GM12878 (cell line): ENCODE measurements around the gene PLEKHH2. TPM values are rescaled to one million over a fixed set of nuclear protein-coding genes. Genes with fewer than 3 reads are reported as not detected.

Source experiments
- ATAC-seq: fragments of 200-7000 bp; cut with Tn5 transposase; 3 replicates; pipeline ENCODE4 v1.9.1; 2020; ENCODE audit warnings: mild to moderate bottlenecking, moderate library complexity
- BruUV-seq: library from RNA; stranded (reverse); fragments of 400-500 nt; replicated peaks from 2 replicates; lab custom pipeline; 2021; lab: Mats Ljungman, UMichigan
- CTCF ChIA-PET: fragments of 300-600 bp; sonication (Branson Sonifier 250); formaldehyde crosslinking; extraction: SDS; loops from one replicate; lab custom pipeline; 2021; ENCODE audit warnings: inconsistent platforms; lab: Yijun Ruan, JAX
- POLR2A ChIA-PET: fragments of 350-600 bp; formaldehyde crosslinking; extraction: SDS; loops from one replicate; lab custom pipeline; 2021; ENCODE audit warnings: inconsistent platforms; lab: Charles Lee
- RAD21 ChIA-PET: fragments of 300-600 bp; sonication (Branson Sonifier 250); formaldehyde crosslinking; loops from one replicate; lab custom pipeline; 2023; ENCODE audit warnings: antibody characterized with exemption; ENCODE audit not compliant: unreplicated experiment; lab: Charles Lee
- SMC1A ChIA-PET: fragments of 300-600 bp; sonication (Branson Sonifier 250); formaldehyde crosslinking; loops from one replicate; lab custom pipeline; 2023; ENCODE audit not compliant: unreplicated experiment, uncharacterized antibody; lab: Charles Lee
- DNase-seq: peaks from one replicate; pipeline ENCODE4 v3.0.0-alpha.2; 2011; ENCODE audit warnings: low read depth, low spot score
- FAIRE-seq: peaks from 3 replicates; lab custom pipeline; 2011; peaks lifted over from hg19 to GRCh38; lab: Jason Lieb, UNC
- H2AFZ ChIP-seq: 2 replicates; pipeline ENCODE4 v1.6.0; 2011; ENCODE audit warnings: low read depth, low read length, control low read depth; ENCODE audit not compliant: control insufficient read depth
- H3K27ac ChIP-seq: 2 replicates; pipeline ENCODE4 v1.5.1; 2011; ENCODE audit warnings: control low read depth; ENCODE audit not compliant: control insufficient read depth, insufficient read depth
- H3K27me3 ChIP-seq, 2 experiments: replicated peaks in 1 of 2; 2 replicates each; pipeline versions ENCODE4 v1.6.0 to v1.6.1; 2011; ENCODE audit warnings: low read length in 1 of 2; ENCODE audit not compliant: control insufficient read depth in 2 of 2, insufficient read depth in 2 of 2
- H3K36me3 ChIP-seq, 2 experiments: 2 replicates each; pipeline ENCODE4 v1.5.1; 2011; ENCODE audit warnings: low read length in 1 of 2; ENCODE audit not compliant: control insufficient read depth in 2 of 2, insufficient read depth in 2 of 2
- H3K4me1 ChIP-seq: 2 replicates; pipeline ENCODE4 v1.6.1; 2011; ENCODE audit warnings: mild to moderate bottlenecking, low read length, moderate library complexity, mixed read lengths; ENCODE audit not compliant: control insufficient read depth, insufficient read depth
- H3K4me2 ChIP-seq: 2 replicates; pipeline ENCODE4 v1.6.0; 2011; ENCODE audit warnings: control low read depth; ENCODE audit not compliant: control insufficient read depth, insufficient read depth
- H3K4me3 ChIP-seq: fragments of 200-600 bp; sonication (generic); 2 replicates; pipeline ENCODE4 v1.5.1; 2016
- H3K79me2 ChIP-seq: 2 replicates; pipeline ENCODE4 v1.6.0; 2011; ENCODE audit warnings: low read length; ENCODE audit not compliant: control insufficient read depth, insufficient read depth
- H3K9ac ChIP-seq: 2 replicates; pipeline ENCODE4 v1.8.0; 2011; ENCODE audit warnings: low read length, control low read depth, mixed read lengths; ENCODE audit not compliant: control insufficient read depth, insufficient read depth
- H3K9me3 ChIP-seq: replicated peaks from 3 replicates; pipeline ENCODE4 v1.5.1; 2011; ENCODE audit warnings: mild to moderate bottlenecking, low read length; ENCODE audit not compliant: control insufficient read depth, insufficient read depth
- H4K20me1 ChIP-seq: 2 replicates; pipeline ENCODE4 v1.6.0; 2011; ENCODE audit not compliant: control insufficient read depth, insufficient read depth
- DPF2 ChIP-seq: fragments of 450-650 bp; IDR thresholded peaks from 2 replicates; pipeline ENCODE4 v1.6.1; 2017; ENCODE audit warnings: mild to moderate bottlenecking
- EZH2 ChIP-seq: IDR thresholded peaks from 2 replicates; pipeline ENCODE4 v1.6.1; 2012; ENCODE audit warnings: low read depth, mild to moderate bottlenecking, control low read depth, inconsistent platforms, low read length, borderline replicate concordance; ENCODE audit not compliant: control insufficient read depth
- IKZF1 ChIP-seq: fragments of 450-650 bp; conservative IDR thresholded peaks from 2 replicates; pipeline ENCODE4 v1.6.1; 2017; ENCODE audit warnings: antibody characterized with exemption, mild to moderate bottlenecking
- IKZF2 ChIP-seq, 2 experiments: fragments of 450-650 bp; IDR thresholded peaks; 2 replicates each; pipeline ENCODE4 v1.6.1; 2017; ENCODE audit warnings: mild to moderate bottlenecking in 2 of 2, moderate library complexity in 2 of 2
- KAT2A ChIP-seq: conservative IDR thresholded peaks from 2 replicates; pipeline ENCODE4 v1.6.1; 2011; ENCODE audit warnings: low read depth, low read length; ENCODE audit not compliant: control insufficient read depth
- NFYB ChIP-seq: IDR thresholded peaks from 2 replicates; pipeline ENCODE4 v1.6.1; 2011; ENCODE audit warnings: low read depth, mild to moderate bottlenecking, low read length, improper control_type of control experiment, moderate library complexity; ENCODE audit not compliant: insufficient read depth
- RBBP5 ChIP-seq: fragments of 200-600 bp; sonication (generic); conservative IDR thresholded peaks from 2 replicates; pipeline ENCODE4 v1.6.1; 2016
- RUNX3 ChIP-seq: IDR thresholded peaks from 2 replicates; pipeline ENCODE4 v1.6.1; 2012; ENCODE audit warnings: low read length, inconsistent platforms
- SUPT20H ChIP-seq: IDR thresholded peaks from 2 replicates; pipeline ENCODE4 v1.6.1; 2011; ENCODE audit warnings: low read depth, mild to moderate bottlenecking, low read length, moderate library complexity, borderline replicate concordance; ENCODE audit not compliant: control insufficient read depth
- ZNF207 ChIP-seq: fragments of 450-650 bp; IDR thresholded peaks from 2 replicates; pipeline ENCODE4 v1.6.1; 2014; ENCODE audit warnings: antibody characterized with exemption, mild to moderate bottlenecking, borderline replicate concordance
- WGBS: methylation state at CpG from one replicate; pipeline ENCODE4 v1.1.6; 2016; ENCODE audit warnings: low lambda C conversion rate; ENCODE audit not compliant: insufficient replicate concordance, insufficient coverage; ENCODE audit errors: missing lambda C conversion rate; 5-methylcytosine and 5-hydroxymethylcytosine counted together
- in situ Hi-C: fragments of 300-500 bp; cut with MboI; formaldehyde crosslinking; loops from 9 replicates; pipeline ENCODE4 v1.14.3; 2018; ENCODE audit warnings: mixed read lengths
- intact Hi-C: fragments of 100-400 bp; cut with micrococcal nuclease; formaldehyde crosslinking; loops from one replicate; pipeline ENCODE4 v1.14.2; 2022; ENCODE audit not compliant: unreplicated experiment
- polyA plus RNA-seq, 11 experiments: library from polyadenylated mRNA; depleted of rRNA in 4 of 11; unstranded in 6 of 11; stranded (reverse) in 5 of 11; fragments of >200 nt; fragmentation: Nextera tagmentation in 4 of 11; fragmentation: Illumina TruSeq in 1 of 11; extraction: Ambion mirVana in 4 of 11; extraction: Trizol in 1 of 11; gene quantifications; 1 replicate in 1 of 11; 2 replicates in 10 of 11; pipeline versions ENCODE4 v1.2.1 to v1.2.3, GENCODE V29; 2011 to 2016; ENCODE audit warnings: inconsistent platforms in 2 of 11, missing spikeins in 2 of 11, low read depth in 1 of 11
- total RNA-seq, 4 experiments: library from RNA; depleted of rRNA in 3 of 4; stranded (reverse); fragments of >200 nt in 3 of 4; fragmentation: Illumina TruSeq in 1 of 4; extraction: Trizol in 1 of 4; gene quantifications; 2 replicates each; pipeline versions ENCODE4 v1.2.1 to v1.2.3, GENCODE V29; 2013 to 2021
- TF ChIP-seq, protein P1 (sequence below): fragments of 450-650 bp; conservative IDR thresholded peaks from 2 replicates; pipeline ENCODE4 v1.6.1; 2017; ENCODE audit warnings: mild to moderate bottlenecking, moderate library complexity
- TF ChIP-seq, protein P2 (sequence below): fragments of 450-650 bp; formaldehyde crosslinking; IDR thresholded peaks from 2 replicates; pipeline ENCODE4 v1.4.0; 2020; ENCODE audit warnings: mild to moderate bottlenecking, moderate library complexity

Gene PLEKHH2
- total and polyA plus RNA-seq, 10 of the 15 experiments (the other 5 are each of a cell fraction or from before 2014, with no cell fraction given) = not detected

DNA sequence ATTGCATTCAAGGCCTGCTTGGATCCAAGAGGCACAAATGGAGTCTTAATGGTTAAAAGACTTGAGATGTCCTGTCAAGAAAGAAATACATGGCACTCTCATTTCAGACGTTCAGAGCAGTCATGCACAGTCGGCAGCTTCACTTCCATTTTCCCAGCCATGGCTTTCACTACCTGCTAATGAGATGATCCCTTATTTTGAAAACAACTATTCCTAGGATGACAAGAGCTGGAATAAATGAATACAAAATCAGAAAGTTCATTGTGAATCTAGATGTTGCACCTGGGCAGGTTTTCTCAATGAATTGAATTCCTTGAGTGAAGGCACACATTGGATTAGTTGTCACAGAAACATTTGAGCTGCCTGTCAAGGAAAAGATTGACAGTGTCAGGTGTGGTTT, 175.9 kb downstream of the PLEKHH2 start:
- Histone ChIP-seq H3K4me3 (no peak overlapping the region), H2AFZ (no peak overlapping the region), H4K20me1 (no peaks in the 10 kb centered on the region), H3K27me3 (no peaks in the 10 kb centered on the region), H3K36me3 (no peaks in the 10 kb centered on the region), H3K79me2 (no peaks in the 10 kb centered on the region), H3K4me2 (no peak overlapping the region), H3K9me3 (no peaks in the 10 kb centered on the region), H3K4me1 (no peaks in the 10 kb centered on the region), H3K27ac (no peak overlapping the region), H3K9ac (no peak overlapping the region)
- intact Hi-C loops (no loop called here), in situ Hi-C loops (no loop called here)
- CTCF ChIA-PET = no interaction called here
- 59% methylated on average over 2 of the region's 2 CpGs for WGBS
- no peak for FAIRE-seq
- DNase-seq = no peak
- ATAC-seq = no peak
- SMC1A ChIA-PET = interaction anchor here (1.4 kb wide), 1 partner anchor 39 kb away, joined by 4 read pairs; the partner anchor contains the start of gene DYNC2LI1
- RAD21 ChIA-PET = no interaction called here
- no TSS peak for BruUV-seq
- POLR2A ChIA-PET = no interaction called here
- TF ChIP-seq KAT2A (no peak), EZH2 (no peak), ZNF207 (no peak), DPF2 (no peak), IKZF2 (IDR thresholded peaks at IDR 0.05) (no peak), RUNX3 (no peak), NFYB (no peak), SUPT20H (no peak), RBBP5 (no peak), IKZF1 (no peak)
- TF ChIP-seq, protein P1, sequence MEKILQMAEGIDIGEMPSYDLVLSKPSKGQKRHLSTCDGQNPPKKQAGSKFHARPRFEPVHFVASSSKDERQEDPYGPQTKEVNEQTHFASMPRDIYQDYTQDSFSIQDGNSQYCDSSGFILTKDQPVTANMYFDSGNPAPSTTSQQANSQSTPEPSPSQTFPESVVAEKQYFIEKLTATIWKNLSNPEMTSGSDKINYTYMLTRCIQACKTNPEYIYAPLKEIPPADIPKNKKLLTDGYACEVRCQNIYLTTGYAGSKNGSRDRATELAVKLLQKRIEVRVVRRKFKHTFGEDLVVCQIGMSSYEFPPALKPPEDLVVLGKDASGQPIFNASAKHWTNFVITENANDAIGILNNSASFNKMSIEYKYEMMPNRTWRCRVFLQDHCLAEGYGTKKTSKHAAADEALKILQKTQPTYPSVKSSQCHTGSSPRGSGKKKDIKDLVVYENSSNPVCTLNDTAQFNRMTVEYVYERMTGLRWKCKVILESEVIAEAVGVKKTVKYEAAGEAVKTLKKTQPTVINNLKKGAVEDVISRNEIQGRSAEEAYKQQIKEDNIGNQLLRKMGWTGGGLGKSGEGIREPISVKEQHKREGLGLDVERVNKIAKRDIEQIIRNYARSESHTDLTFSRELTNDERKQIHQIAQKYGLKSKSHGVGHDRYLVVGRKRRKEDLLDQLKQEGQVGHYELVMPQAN = no peak
- TF ChIP-seq, protein P2, sequence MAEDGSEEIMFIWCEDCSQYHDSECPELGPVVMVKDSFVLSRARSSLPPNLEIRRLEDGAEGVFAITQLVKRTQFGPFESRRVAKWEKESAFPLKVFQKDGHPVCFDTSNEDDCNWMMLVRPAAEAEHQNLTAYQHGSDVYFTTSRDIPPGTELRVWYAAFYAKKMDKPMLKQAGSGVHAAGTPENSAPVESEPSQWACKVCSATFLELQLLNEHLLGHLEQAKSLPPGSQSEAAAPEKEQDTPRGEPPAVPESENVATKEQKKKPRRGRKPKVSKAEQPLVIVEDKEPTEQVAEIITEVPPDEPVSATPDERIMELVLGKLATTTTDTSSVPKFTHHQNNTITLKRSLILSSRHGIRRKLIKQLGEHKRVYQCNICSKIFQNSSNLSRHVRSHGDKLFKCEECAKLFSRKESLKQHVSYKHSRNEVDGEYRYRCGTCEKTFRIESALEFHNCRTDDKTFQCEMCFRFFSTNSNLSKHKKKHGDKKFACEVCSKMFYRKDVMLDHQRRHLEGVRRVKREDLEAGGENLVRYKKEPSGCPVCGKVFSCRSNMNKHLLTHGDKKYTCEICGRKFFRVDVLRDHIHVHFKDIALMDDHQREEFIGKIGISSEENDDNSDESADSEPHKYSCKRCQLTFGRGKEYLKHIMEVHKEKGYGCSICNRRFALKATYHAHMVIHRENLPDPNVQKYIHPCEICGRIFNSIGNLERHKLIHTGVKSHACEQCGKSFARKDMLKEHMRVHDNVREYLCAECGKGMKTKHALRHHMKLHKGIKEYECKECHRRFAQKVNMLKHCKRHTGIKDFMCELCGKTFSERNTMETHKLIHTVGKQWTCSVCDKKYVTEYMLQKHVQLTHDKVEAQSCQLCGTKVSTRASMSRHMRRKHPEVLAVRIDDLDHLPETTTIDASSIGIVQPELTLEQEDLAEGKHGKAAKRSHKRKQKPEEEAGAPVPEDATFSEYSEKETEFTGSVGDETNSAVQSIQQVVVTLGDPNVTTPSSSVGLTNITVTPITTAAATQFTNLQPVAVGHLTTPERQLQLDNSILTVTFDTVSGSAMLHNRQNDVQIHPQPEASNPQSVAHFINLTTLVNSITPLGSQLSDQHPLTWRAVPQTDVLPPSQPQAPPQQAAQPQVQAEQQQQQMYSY (CRISPR knock-in tag) = no peak
